ENCODE data around the gene CYSLTR2.
A peak's percentile ranks its signal among the peaks of the same experiment; 100 is the strongest.

CYSLTR2 gene

GRCh38 chr13:48644951-48645350 lies 8.8 kb upstream of the CYSLTR2 start:
- no peak overlapping the region for H3K4me2 ChIP-seq (ENCODE audit: low read length)
- no peaks in the 10 kb centered on the region for H3K36me3 ChIP-seq (ENCODE audit: insufficient read depth, low read length)
- no peak overlapping the region for H3K9ac ChIP-seq (ENCODE audit: low read depth, low read length)
- peaks cover 55% of the 10 kb centered on the region for H3K27me3 ChIP-seq (ENCODE audit: control insufficient read depth, insufficient read depth, low read length)
- H3K9me3 ChIP-seq (replicated peaks; ENCODE audit: low read length): no peaks in the 10 kb centered on the region
- H3K4me3 ChIP-seq (ENCODE audit: low read length): no peak overlapping the region
- no peaks in the 10 kb centered on the region for H3K4me1 ChIP-seq (ENCODE audit: control insufficient read depth, insufficient read depth, low read length)

- no peak overlapping the region for H3K4me3 ChIP-seq (ENCODE audit: low read length)
- H3K27me3 ChIP-seq (ENCODE audit: control insufficient read depth, insufficient read depth, low read length): peaks cover 49% of the 10 kb centered on the region
- no peaks in the 10 kb centered on the region for H3K9me3 ChIP-seq (replicated peaks; ENCODE audit: low read length)
- no peaks in the 10 kb centered on the region for H3K4me1 ChIP-seq (ENCODE audit: control insufficient read depth, insufficient read depth, low read length)
- H3K4me2 ChIP-seq (ENCODE audit: low read length): no peak overlapping the region
- no peaks in the 10 kb centered on the region for H3K36me3 ChIP-seq (ENCODE audit: insufficient read depth, low read length)
- no peak overlapping the region for H3K9ac ChIP-seq (ENCODE audit: low read depth, low read length)
These were observed 7.9 kb upstream of the CYSLTR2 start for GRCh38 chr13:48645845-48646244.

DNA sequence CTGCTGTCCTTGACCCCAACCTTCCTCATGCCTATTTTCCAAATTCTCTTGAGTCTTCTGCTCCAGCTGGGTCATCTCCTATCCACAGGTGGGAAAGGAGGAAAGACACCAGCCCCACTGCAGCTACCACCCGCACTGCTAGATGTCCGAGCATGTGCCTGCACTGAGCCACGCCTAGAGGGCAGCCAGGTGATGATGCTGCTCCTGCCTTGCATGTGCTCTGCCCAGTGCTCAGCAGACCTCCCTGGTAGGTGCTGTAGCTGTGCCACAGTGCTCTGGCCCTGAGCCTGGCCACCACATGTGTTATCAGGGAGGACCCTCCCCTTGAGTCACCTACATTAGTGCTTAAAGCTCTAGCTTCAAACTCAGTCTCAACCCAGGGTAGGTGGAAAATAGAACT lies 6.9 kb upstream of the CYSLTR2 start:
- no peak overlapping the region for H3K9ac ChIP-seq (ENCODE audit: low read depth, low read length)
- no peaks in the 10 kb centered on the region for H3K4me1 ChIP-seq (ENCODE audit: control insufficient read depth, insufficient read depth, low read length)
- H3K9me3 ChIP-seq (replicated peaks; ENCODE audit: low read length): no peaks in the 10 kb centered on the region
- H3K27me3 ChIP-seq (ENCODE audit: control insufficient read depth, insufficient read depth, low read length): peaks cover 45% of the 10 kb centered on the region
- H3K36me3 ChIP-seq (ENCODE audit: insufficient read depth, low read length): no peaks in the 10 kb centered on the region
- H3K4me2 ChIP-seq (ENCODE audit: low read length): no peak overlapping the region
- no peak overlapping the region for H3K4me3 ChIP-seq (ENCODE audit: low read length)

- Histone ChIP-seq H3K27me3 (ENCODE audit: control insufficient read depth, insufficient read depth, low read length) (peaks cover 45% of the 10 kb centered on the region), H3K9me3 (replicated peaks; ENCODE audit: low read length) (no peaks in the 10 kb centered on the region), H3K36me3 (ENCODE audit: insufficient read depth, low read length) (no peaks in the 10 kb centered on the region), H3K4me1 (ENCODE audit: control insufficient read depth, insufficient read depth, low read length) (peaks cover 6% of the 10 kb centered on the region), H3K4me2 (ENCODE audit: low read length) (no peak overlapping the region), H3K4me3 (ENCODE audit: low read length) (no peak overlapping the region), H3K9ac (ENCODE audit: low read depth, low read length) (no peak overlapping the region)
These were observed 6.1 kb upstream of the CYSLTR2 start for GRCh38 chr13:48647625-48648024.

- H3K36me3 ChIP-seq (ENCODE audit: insufficient read depth, low read length): no peaks in the 10 kb centered on the region
- H3K9ac ChIP-seq (ENCODE audit: low read depth, low read length): no peak overlapping the region
- no peak overlapping the region for H3K4me2 ChIP-seq (ENCODE audit: low read length)
- H3K9me3 ChIP-seq (replicated peaks; ENCODE audit: low read length): no peaks in the 10 kb centered on the region
- H3K4me3 ChIP-seq (ENCODE audit: low read length): no peak overlapping the region
- peaks cover 14% of the 10 kb centered on the region for H3K4me1 ChIP-seq (ENCODE audit: control insufficient read depth, insufficient read depth, low read length)
- H3K27me3 ChIP-seq (ENCODE audit: control insufficient read depth, insufficient read depth, low read length): peaks cover 43% of the 10 kb centered on the region
These were observed 5.3 kb upstream of the CYSLTR2 start for GRCh38 chr13:48648446-48648845.

DNA sequence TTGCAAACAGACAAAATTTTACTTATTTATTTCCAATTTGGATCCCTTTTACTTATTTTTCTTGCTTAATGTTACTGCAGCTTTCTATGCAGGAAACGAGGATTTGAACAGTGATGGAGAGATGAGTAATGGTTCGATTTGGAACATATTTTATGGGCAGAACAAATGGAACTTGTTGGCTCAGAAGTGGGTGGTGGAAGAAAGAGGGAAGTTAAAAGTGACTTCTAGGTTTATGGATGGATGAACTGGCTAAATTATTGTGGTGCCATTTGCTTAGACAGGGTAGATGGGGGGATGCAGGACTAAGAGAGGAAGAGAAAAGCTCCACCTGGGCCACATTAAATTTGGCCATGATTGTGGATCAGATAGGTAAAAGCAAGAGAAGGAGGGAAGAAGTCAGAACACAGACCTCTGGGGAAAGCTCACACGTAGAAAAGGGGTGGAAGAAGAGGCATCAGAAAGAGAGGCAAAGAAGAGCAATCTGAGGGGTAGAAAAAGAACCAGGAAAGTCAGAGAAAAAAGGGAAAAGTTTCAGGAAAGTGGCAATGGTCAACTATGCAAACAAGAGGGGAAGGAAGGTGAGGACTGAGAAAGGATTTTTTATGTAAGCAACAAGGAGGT lies 768 bp upstream of the CYSLTR2 start:
- Histone ChIP-seq H3K27me3 (ENCODE audit: control insufficient read depth, insufficient read depth, low read length) (peaks cover 2% of the 10 kb centered on the region), H3K36me3 (ENCODE audit: insufficient read depth, low read length) (no peaks in the 10 kb centered on the region), H3K9me3 (replicated peaks; ENCODE audit: low read length) (no peaks in the 10 kb centered on the region), H3K4me1 (ENCODE audit: control insufficient read depth, insufficient read depth, low read length) (peaks cover 18% of the 10 kb centered on the region), H3K9ac (ENCODE audit: low read depth, low read length) (peak overlapping the region; percentile 25), H3K4me2 (ENCODE audit: low read length) (peak overlapping the region; percentile 29), H3K4me3 (ENCODE audit: low read length) (no peak overlapping the region)

- no peak overlapping the region for H3K4me2 ChIP-seq (ENCODE audit: low read length)
- no peaks in the 10 kb centered on the region for H3K27me3 ChIP-seq (ENCODE audit: control insufficient read depth, insufficient read depth, low read length)
- no peaks in the 10 kb centered on the region for H3K9me3 ChIP-seq (replicated peaks; ENCODE audit: low read length)
- no peak overlapping the region for H3K4me3 ChIP-seq (ENCODE audit: low read length)
- no peaks in the 10 kb centered on the region for H3K36me3 ChIP-seq (ENCODE audit: insufficient read depth, low read length)
- H3K9ac ChIP-seq (ENCODE audit: low read depth, low read length): no peak overlapping the region
- peaks cover 22% of the 10 kb centered on the region for H3K4me1 ChIP-seq (ENCODE audit: control insufficient read depth, insufficient read depth, low read length)
These were observed 782 bp downstream of the CYSLTR2 start for GRCh38 chr13:48654511-48654910.

GRCh38 chr13:48655291-48655690 lies 1.6 kb downstream of the CYSLTR2 start:
- Histone ChIP-seq H3K9ac (ENCODE audit: low read depth, low read length) (no peak overlapping the region), H3K36me3 (ENCODE audit: insufficient read depth, low read length) (no peaks in the 10 kb centered on the region), H3K9me3 (replicated peaks; ENCODE audit: low read length) (no peaks in the 10 kb centered on the region), H3K27me3 (ENCODE audit: control insufficient read depth, insufficient read depth, low read length) (no peaks in the 10 kb centered on the region), H3K4me1 (ENCODE audit: control insufficient read depth, insufficient read depth, low read length) (peaks cover 22% of the 10 kb centered on the region), H3K4me3 (ENCODE audit: low read length) (no peak overlapping the region), H3K4me2 (ENCODE audit: low read length) (no peak overlapping the region)

DNA sequence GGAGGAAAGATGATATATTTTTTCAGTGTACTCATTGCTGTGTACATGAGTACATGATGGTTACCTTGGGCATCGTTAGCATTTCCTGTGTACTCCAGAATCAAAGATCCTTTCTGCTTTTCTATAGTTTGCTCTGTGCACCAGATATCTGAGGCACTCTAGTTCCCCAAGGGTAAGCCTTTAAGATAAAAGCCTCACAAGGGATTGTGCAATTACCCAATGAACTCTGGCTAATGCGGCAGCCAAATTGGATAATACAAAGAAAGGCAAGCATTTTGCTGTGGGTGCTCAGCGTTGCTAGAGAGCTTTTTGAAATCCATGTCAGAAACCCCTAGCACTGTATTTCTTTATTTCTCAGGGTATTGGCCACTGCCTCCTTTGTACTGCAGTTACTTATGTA lies 2.9 kb downstream of the CYSLTR2 start:
- Histone ChIP-seq H3K36me3 (ENCODE audit: insufficient read depth, low read length) (no peaks in the 10 kb centered on the region), H3K9me3 (replicated peaks; ENCODE audit: low read length) (no peaks in the 10 kb centered on the region), H3K4me2 (ENCODE audit: low read length) (no peak overlapping the region), H3K27me3 (ENCODE audit: control insufficient read depth, insufficient read depth, low read length) (no peaks in the 10 kb centered on the region), H3K4me3 (ENCODE audit: low read length) (no peak overlapping the region), H3K9ac (ENCODE audit: low read depth, low read length) (no peak overlapping the region), H3K4me1 (ENCODE audit: control insufficient read depth, insufficient read depth, low read length) (peaks cover 22% of the 10 kb centered on the region)

DNA sequence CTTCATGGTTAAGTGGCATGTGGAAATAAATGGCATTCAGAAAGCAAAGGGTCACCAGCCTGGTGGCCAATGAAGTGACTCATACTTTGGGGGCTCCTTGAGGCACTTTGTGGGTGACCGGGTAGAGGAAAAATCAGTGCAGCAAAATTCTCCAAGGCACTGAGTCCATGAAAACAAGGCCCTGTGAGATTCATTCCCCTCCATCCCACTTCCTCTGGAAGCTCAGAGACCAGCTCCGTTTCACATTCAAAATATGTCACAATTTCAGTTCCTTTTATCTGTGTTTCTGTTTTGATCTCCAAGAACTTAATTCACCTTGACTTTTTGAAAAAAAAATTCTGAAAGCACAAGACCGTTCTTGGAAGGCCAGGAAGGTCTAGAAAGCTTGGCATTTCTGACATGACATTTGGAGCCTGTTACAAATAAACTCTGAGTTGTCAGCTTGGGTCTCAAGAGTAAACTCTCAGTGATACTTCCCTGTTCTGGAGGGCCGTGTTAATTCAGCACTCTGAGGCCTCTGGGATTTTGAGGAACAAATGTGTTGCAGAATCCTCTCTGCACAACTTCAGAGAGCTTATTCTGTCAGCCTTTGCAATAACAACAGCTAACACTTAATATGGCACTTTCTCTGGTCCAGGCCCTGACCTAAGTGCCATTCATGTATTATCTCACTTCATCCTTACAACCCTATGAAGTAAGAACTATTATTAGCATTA lies 6.8 kb downstream of the CYSLTR2 start:
- no peaks in the 10 kb centered on the region for H3K27me3 ChIP-seq (ENCODE audit: control insufficient read depth, insufficient read depth, low read length)
- H3K4me2 ChIP-seq (ENCODE audit: low read length): no peak overlapping the region
- no peaks in the 10 kb centered on the region for H3K9me3 ChIP-seq (replicated peaks; ENCODE audit: low read length)
- peaks cover 4% of the 10 kb centered on the region for H3K4me1 ChIP-seq (ENCODE audit: control insufficient read depth, insufficient read depth, low read length)
- no peak overlapping the region for H3K9ac ChIP-seq (ENCODE audit: low read depth, low read length)
- no peaks in the 10 kb centered on the region for H3K36me3 ChIP-seq (ENCODE audit: insufficient read depth, low read length)
- H3K4me3 ChIP-seq (ENCODE audit: low read length): no peak overlapping the region

- Histone ChIP-seq H3K4me3 (ENCODE audit: low read length) (no peak overlapping the region), H3K27me3 (ENCODE audit: control insufficient read depth, insufficient read depth, low read length) (no peaks in the 10 kb centered on the region), H3K9me3 (replicated peaks; ENCODE audit: low read length) (no peaks in the 10 kb centered on the region), H3K4me2 (ENCODE audit: low read length) (no peak overlapping the region), H3K4me1 (ENCODE audit: control insufficient read depth, insufficient read depth, low read length) (peaks cover 4% of the 10 kb centered on the region), H3K36me3 (ENCODE audit: insufficient read depth, low read length) (no peaks in the 10 kb centered on the region), H3K9ac (ENCODE audit: low read depth, low read length) (no peak overlapping the region)
These were observed 7.4 kb downstream of the CYSLTR2 start for GRCh38 chr13:48661107-48661506.

DNA sequence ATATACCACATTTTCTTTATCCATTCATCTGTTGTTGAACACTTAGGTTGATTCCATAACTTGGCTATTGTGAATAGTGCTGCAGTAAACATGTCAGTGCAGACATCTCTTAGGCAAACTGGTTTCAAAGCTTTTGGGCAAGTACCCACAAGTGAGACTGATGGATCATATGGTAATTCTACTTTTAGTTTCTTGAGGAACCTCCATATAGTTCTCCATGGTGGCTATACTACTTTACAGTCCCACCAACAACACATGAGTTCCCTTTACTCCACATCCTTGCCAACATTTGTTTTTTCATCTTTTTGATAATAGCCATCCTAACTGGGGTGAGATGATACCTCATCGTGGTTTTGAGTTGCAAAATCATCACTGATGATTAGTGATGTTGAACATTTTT lies 8.5 kb downstream of the CYSLTR2 start:
- H3K4me3 ChIP-seq (ENCODE audit: low read length): no peak overlapping the region
- H3K4me2 ChIP-seq (ENCODE audit: low read length): no peak overlapping the region
- H3K27me3 ChIP-seq (ENCODE audit: control insufficient read depth, insufficient read depth, low read length): no peaks in the 10 kb centered on the region
- H3K9me3 ChIP-seq (replicated peaks; ENCODE audit: low read length): peaks cover 5% of the 10 kb centered on the region
- H3K9ac ChIP-seq (ENCODE audit: low read depth, low read length): no peak overlapping the region
- H3K4me1 ChIP-seq (ENCODE audit: control insufficient read depth, insufficient read depth, low read length): peaks cover 4% of the 10 kb centered on the region
- H3K36me3 ChIP-seq (ENCODE audit: insufficient read depth, low read length): no peaks in the 10 kb centered on the region
